PC-3 (cell line): ENCODE results near the gene MPI. TPM values are rescaled to one million over a fixed set of nuclear protein-coding genes. Genes with fewer than 3 reads are reported as not detected.

Source experiments
- ATAC-seq: fragments of 200-7000 bp; cut with Tn5 transposase; 2 replicates; pipeline ENCODE4 v1.9.1; 2020; ENCODE audit warnings: mild to moderate bottlenecking, moderate library complexity
- BruUV-seq: library from RNA; stranded (reverse); fragments of 400-500 nt; replicated peaks from 2 replicates; lab custom pipeline; 2021; lab: Mats Ljungman, UMichigan
- CTCF ChIA-PET: fragments of 300-600 bp; sonication (Branson Sonifier 250); formaldehyde crosslinking; loops from one replicate; lab custom pipeline; 2022; ENCODE audit warnings: antibody characterized with exemption; lab: Charles Lee
- POLR2A ChIA-PET: fragments of 300-600 bp; sonication (Branson Sonifier 250); formaldehyde crosslinking; loops from one replicate; lab custom pipeline; 2022; ENCODE audit warnings: antibody characterized with exemption; ENCODE audit not compliant: unreplicated experiment; lab: Charles Lee
- DNase-seq: peaks from one replicate; pipeline ENCODE4 v3.0.0-alpha.2; 2015
- H2AFZ ChIP-seq: fragments of 300-600 bp; sonication (generic); 2 replicates; pipeline ENCODE4 v1.6.0; 2016; ENCODE audit warnings: antibody characterized with exemption, low read length
- H3F3A ChIP-seq: fragments of 300-600 bp; sonication (generic); one replicate; pipeline ENCODE4 v1.6.0; 2017; ENCODE audit warnings: antibody characterized with exemption, low read length, control low read depth, mild to moderate bottlenecking; ENCODE audit not compliant: unreplicated experiment
- H3K27ac ChIP-seq: fragments of 300-600 bp; sonication (generic); 2 replicates; pipeline ENCODE4 v1.5.1; 2016; ENCODE audit warnings: mild to moderate bottlenecking, low read length
- H3K27me3 ChIP-seq: fragments of 300-600 bp; sonication (generic); 2 replicates; pipeline ENCODE4 v1.6.1; 2016; ENCODE audit warnings: low read length, mixed read lengths
- H3K36me3 ChIP-seq: fragments of 300-600 bp; sonication (generic); 2 replicates; pipeline ENCODE4 v1.6.1; 2016; ENCODE audit warnings: low read depth, mixed run types, low read length, mixed read lengths
- H3K4me1 ChIP-seq: fragments of 300-600 bp; sonication (generic); 2 replicates; pipeline ENCODE4 v1.5.1; 2016; ENCODE audit warnings: low read length; ENCODE audit not compliant: insufficient read depth
- H3K4me2 ChIP-seq: fragments of 300-600 bp; sonication (generic); 2 replicates; pipeline ENCODE4 v1.6.0; 2016; ENCODE audit warnings: low read length
- H3K4me3 ChIP-seq: fragments of 300-600 bp; sonication (generic); 2 replicates; pipeline ENCODE4 v1.5.1; 2016; ENCODE audit warnings: mild to moderate bottlenecking, low read length, mixed read lengths
- H3K79me2 ChIP-seq: fragments of 300-600 bp; sonication (generic); 2 replicates; pipeline ENCODE4 v1.6.1; 2017; ENCODE audit warnings: low read length, mixed read lengths
- H3K9ac ChIP-seq: fragments of 300-600 bp; sonication (generic); 2 replicates; pipeline ENCODE4 v1.6.0; 2016; ENCODE audit warnings: mild to moderate bottlenecking, low read length
- H3K9me2 ChIP-seq: fragments of 300-600 bp; sonication (generic); replicated peaks from 2 replicates; pipeline ENCODE4 v1.6.1; 2016; ENCODE audit warnings: mixed run types, low read length, mixed read lengths
- H3K9me3 ChIP-seq: fragments of 300-600 bp; sonication (generic); 2 replicates; pipeline ENCODE4 v1.6.1; 2016; ENCODE audit warnings: low read length, mixed read lengths
- H4K20me1 ChIP-seq: fragments of 300-600 bp; sonication (generic); 2 replicates; pipeline ENCODE4 v1.6.1; 2016; ENCODE audit warnings: low read length, mixed read lengths
- EZH2 ChIP-seq: fragments of 300-600 bp; sonication (generic); IDR thresholded peaks from one replicate; pipeline ENCODE4 v1.6.1; 2017; ENCODE audit warnings: antibody characterized with exemption, mild to moderate bottlenecking, low read length; ENCODE audit not compliant: unreplicated experiment
- EZH2phosphoT487 ChIP-seq: fragments of 300-600 bp; sonication (generic); IDR thresholded peaks from 2 replicates; pipeline ENCODE4 v1.6.1; 2018; ENCODE audit warnings: mild to moderate bottlenecking, antibody characterized with exemption, low read length, borderline replicate concordance
- intact Hi-C: fragments of 100-400 bp; cut with micrococcal nuclease; formaldehyde crosslinking; loops from 2 replicates; pipeline ENCODE4 v1.9.0; 2023
- total RNA-seq: library from RNA; depleted of rRNA; stranded (reverse); fragments of >200 nt; gene quantifications from 2 replicates; pipeline ENCODE4 v1.2.3, GENCODE V29; 2014
- TF ChIP-seq, protein P1 (sequence below): fragments of 300-600 bp; sonication (generic); conservative IDR thresholded peaks from 2 replicates; pipeline ENCODE4 v1.5.1; 2017; ENCODE audit warnings: antibody characterized with exemption, low read depth, mild to moderate bottlenecking, low read length

Gene MPI
- total RNA-seq, 1 experiment from 2014 or later = 35.2 TPM

DNA sequence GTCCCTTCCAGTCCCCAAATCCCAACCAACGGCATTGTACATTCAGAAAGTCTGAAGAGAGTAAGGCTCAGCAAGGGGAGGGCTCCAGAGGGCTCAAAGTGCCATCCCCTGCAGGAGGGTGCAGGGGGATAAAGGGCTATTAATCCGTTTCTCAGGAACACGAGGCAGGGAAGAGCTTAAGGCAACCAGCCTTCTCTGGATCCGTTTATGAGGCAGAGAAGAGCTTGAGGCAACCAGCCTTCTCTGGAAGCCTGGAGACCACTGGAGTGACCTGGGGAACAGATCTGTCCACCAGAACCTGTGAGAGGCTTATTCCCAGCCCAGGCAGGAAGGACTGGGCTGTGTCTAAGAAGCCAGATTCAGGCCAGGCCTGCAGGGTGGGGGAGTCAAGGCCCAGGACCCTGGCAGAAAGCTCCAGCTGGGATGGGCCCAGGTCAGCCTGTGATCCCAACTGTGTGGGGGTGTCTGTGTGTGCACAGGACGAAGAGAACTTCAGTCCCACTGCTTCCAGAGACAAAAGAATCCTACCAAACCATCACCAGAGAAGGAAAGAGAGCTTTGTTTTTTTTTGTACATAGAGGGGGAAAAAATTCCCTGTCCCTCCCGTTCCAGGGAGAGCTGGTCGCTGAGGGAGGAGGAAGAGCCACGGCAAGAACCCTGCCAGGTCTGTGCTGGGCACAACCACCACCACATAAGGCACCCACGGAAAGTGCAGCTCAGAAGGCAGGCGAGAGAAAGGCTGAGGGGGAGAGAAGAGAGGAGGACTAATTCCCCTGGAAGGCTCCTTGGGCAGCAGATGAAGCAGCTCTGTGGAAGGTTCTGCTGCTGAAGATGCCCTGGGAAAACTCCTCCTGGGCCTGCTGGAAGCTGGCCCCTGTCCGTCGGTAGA is 45.3 kb upstream of the MPI start:
- Histone ChIP-seq H3K36me3 (no peaks in the 10 kb centered on the region), H2AFZ (no peak overlapping the region), H4K20me1 (no peaks in the 10 kb centered on the region), H3K4me3 (no peak overlapping the region), H3F3A (no peaks in the 10 kb centered on the region), H3K4me1 (peaks cover 14% of the 10 kb centered on the region), H3K9me2 (no peaks in the 10 kb centered on the region), H3K27ac (no peak overlapping the region), H3K79me2 (0 out of 2 replicates have a peak, but pooled peaks cover 5% of the 10 kb centered on the region), H3K9me3 (no peaks in the 10 kb centered on the region), H3K27me3 (no peaks in the 10 kb centered on the region), H3K4me2 (no peak overlapping the region), H3K9ac (no peak overlapping the region)
- DNase-seq (no peak), ATAC-seq (no peak)
- TF ChIP-seq EZH2 (no peak), EZH2phosphoT487 (no peak)
- TF ChIP-seq, protein P1, sequence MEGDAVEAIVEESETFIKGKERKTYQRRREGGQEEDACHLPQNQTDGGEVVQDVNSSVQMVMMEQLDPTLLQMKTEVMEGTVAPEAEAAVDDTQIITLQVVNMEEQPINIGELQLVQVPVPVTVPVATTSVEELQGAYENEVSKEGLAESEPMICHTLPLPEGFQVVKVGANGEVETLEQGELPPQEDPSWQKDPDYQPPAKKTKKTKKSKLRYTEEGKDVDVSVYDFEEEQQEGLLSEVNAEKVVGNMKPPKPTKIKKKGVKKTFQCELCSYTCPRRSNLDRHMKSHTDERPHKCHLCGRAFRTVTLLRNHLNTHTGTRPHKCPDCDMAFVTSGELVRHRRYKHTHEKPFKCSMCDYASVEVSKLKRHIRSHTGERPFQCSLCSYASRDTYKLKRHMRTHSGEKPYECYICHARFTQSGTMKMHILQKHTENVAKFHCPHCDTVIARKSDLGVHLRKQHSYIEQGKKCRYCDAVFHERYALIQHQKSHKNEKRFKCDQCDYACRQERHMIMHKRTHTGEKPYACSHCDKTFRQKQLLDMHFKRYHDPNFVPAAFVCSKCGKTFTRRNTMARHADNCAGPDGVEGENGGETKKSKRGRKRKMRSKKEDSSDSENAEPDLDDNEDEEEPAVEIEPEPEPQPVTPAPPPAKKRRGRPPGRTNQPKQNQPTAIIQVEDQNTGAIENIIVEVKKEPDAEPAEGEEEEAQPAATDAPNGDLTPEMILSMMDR = no peak
- CTCF ChIA-PET = no interaction called here
- POLR2A ChIA-PET = interaction anchor here (0.6 kb wide), 1 partner anchor 39 kb away, joined by 3 read pairs; no protein-coding TSS in a partner anchor
- no TSS peak for BruUV-seq
- intact Hi-C loops = loop anchor here (10.0 kb wide), 1 partner anchor 60 kb away; the partner anchor contains the start of gene FAM219B

DNA sequence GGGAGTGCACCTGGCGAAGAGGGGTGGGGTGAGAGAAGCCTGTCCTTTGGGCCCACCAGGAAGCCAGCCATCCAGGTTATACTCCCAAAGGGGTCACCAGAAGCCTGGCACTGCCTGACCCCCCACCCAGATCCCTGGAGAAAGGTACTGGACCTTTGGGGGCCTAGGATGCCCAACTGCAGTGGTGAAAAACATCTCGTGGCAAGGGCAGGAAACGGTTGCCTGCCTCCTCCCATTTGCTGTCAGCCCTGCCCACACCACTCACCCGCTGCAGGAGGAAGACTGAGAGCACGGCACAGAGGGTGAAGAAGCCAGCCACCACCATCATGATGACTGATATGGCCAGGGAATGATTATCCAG is 44.7 kb upstream of the MPI start:
- Histone ChIP-seq H3K9ac (no peak overlapping the region), H3K4me1 (peaks cover 14% of the 10 kb centered on the region), H3K27ac (no peak overlapping the region), H4K20me1 (no peaks in the 10 kb centered on the region), H2AFZ (no peak overlapping the region), H3K36me3 (no peaks in the 10 kb centered on the region), H3F3A (no peaks in the 10 kb centered on the region), H3K9me2 (no peaks in the 10 kb centered on the region), H3K4me2 (no peak overlapping the region), H3K4me3 (no peak overlapping the region), H3K79me2 (0 out of 2 replicates have a peak, but pooled peaks cover 5% of the 10 kb centered on the region), H3K27me3 (no peaks in the 10 kb centered on the region), H3K9me3 (no peaks in the 10 kb centered on the region)
- ChIA-PET POLR2A (interaction anchor here (0.6 kb wide), 1 partner anchor 39 kb away, joined by 3 read pairs; no protein-coding TSS in a partner anchor), CTCF (no interaction called here)
- no peak for TF ChIP-seq EZH2
- DNase-seq = no peak
- no peak for ATAC-seq
- intact Hi-C loops = loop anchor here (10.0 kb wide), 1 partner anchor 60 kb away; the partner anchor contains the start of gene FAM219B
- no TSS peak for BruUV-seq

DNA sequence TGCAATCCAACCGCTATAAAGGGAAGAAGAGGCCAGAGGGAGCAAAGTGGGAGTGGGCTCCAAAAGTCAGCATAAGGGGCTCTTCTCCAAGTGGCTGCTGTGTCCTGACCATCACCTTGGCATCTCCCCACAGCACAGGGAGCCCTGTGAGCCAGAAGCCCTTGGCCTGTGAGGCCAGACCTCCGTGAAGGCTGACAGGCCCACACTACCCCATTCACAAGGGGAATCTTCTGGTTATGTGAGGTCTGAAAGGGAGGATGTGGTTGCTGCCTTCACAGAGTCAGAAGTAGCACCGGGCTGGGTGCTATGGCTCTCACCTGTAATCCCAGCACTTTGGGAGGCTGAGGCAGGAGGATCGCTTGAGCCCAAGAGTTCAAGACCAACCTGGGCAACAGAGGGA is 44.3 kb upstream of the MPI start:
- Histone ChIP-seq H3K4me1 (peaks cover 14% of the 10 kb centered on the region), H2AFZ (no peak overlapping the region), H3K9me3 (no peaks in the 10 kb centered on the region), H3K27me3 (no peaks in the 10 kb centered on the region), H3K4me2 (no peak overlapping the region), H3K79me2 (0 out of 2 replicates have a peak, but pooled peaks cover 5% of the 10 kb centered on the region), H3K9ac (no peak overlapping the region), H3K4me3 (no peak overlapping the region), H3K36me3 (no peaks in the 10 kb centered on the region), H3K27ac (no peak overlapping the region), H3K9me2 (no peaks in the 10 kb centered on the region), H3F3A (no peaks in the 10 kb centered on the region), H4K20me1 (no peaks in the 10 kb centered on the region)
- DNase-seq (no peak), ATAC-seq (no peak)
- no TSS peak for BruUV-seq
- CTCF ChIA-PET = no interaction called here
- intact Hi-C loops = loop anchor here (10.0 kb wide), 1 partner anchor 59 kb away; the partner anchor contains the start of gene FAM219B
- POLR2A ChIA-PET = interaction anchor here (0.6 kb wide), 1 partner anchor 38 kb away, joined by 3 read pairs; no protein-coding TSS in a partner anchor
- TF ChIP-seq EZH2phosphoT487 = no peak
- TF ChIP-seq, protein P1 = no peak
- no peak for TF ChIP-seq EZH2
